Measurements from ENCODE around the gene ETV1.

The ETV1 gene

GRCh38 chr7:13879143-13879542 lies 110.3 kb downstream of the ETV1 start:
- DNase-seq (ENCODE audit: low spot score): no peak

GRCh38 chr7:13878154-13878553 lies 111.3 kb downstream of the ETV1 start:
- DNase-seq (ENCODE audit: low spot score): no peak

- no peak for DNase-seq (ENCODE audit: low spot score)
These were observed 113.9 kb downstream of the ETV1 start for GRCh38 chr7:13875496-13876074.

- peak; percentile 60 for DNase-seq (ENCODE audit: low spot score)
These were observed 114.7 kb downstream of the ETV1 start for GRCh38 chr7:13874783-13875182.

- DNase-seq (ENCODE audit: low spot score): no peak
These were observed 116.8 kb downstream of the ETV1 start for GRCh38 chr7:13872709-13873108.

GRCh38 chr7:13871008-13871407 lies 118.5 kb downstream of the ETV1 start:
- DNase-seq (ENCODE audit: low spot score): no peak

- DNase-seq (ENCODE audit: low spot score): no peak
These were observed 128.7 kb downstream of the ETV1 start for GRCh38 chr7:13860734-13861133.

- no peak for DNase-seq (ENCODE audit: low spot score)
These were observed 133.5 kb downstream of the ETV1 start for GRCh38 chr7:13856012-13856411.

GRCh38 chr7:13852281-13852968 lies 137.0 kb downstream of the ETV1 start:
- DNase-seq (ENCODE audit: low spot score): no peak

- DNase-seq (ENCODE audit: low spot score): peak; percentile 21
These were observed 137.7 kb downstream of the ETV1 start for GRCh38 chr7:13851736-13852135.

- peak; percentile 93 for DNase-seq (ENCODE audit: low spot score)
These were observed 139.2 kb downstream of the ETV1 start for GRCh38 chr7:13850185-13850752.

- DNase-seq (ENCODE audit: low spot score): no peak
These were observed 140.1 kb downstream of the ETV1 start for GRCh38 chr7:13849163-13849892.

- no peak for DNase-seq (ENCODE audit: low spot score)
These were observed 140.8 kb downstream of the ETV1 start for GRCh38 chr7:13848681-13849131.

GRCh38 chr7:13846386-13846785 lies 143.1 kb downstream of the ETV1 start:
- DNase-seq (ENCODE audit: low spot score): no peak

- DNase-seq (ENCODE audit: low spot score): no peak
These were observed 143.9 kb downstream of the ETV1 start for GRCh38 chr7:13845601-13846000.

GRCh38 chr7:13844954-13845353 lies 144.5 kb downstream of the ETV1 start:
- no peak for DNase-seq (ENCODE audit: low spot score)

GRCh38 chr7:13841284-13841683 lies 148.2 kb downstream of the ETV1 start:
- no peak for DNase-seq (ENCODE audit: low spot score)

All from AG08395 (cell line).